HepG2 (cell line): ENCODE results near the gene PPP2R5D. TPM values are rescaled to one million over a fixed set of nuclear protein-coding genes. Genes with fewer than 3 reads are reported as not detected.

ENCODE experiments used
- AHR ChIP-seq: IDR thresholded peaks from 2 replicates; pipeline ENCODE4 v1.6.1; 2018; ENCODE audit warnings: missing genetic modification reagents, missing compliant biosample characterization
- GABPB1 ChIP-seq: IDR thresholded peaks from 2 replicates; pipeline ENCODE4 v1.6.1; 2016; ENCODE audit warnings: mild to moderate bottlenecking, missing genetic modification reagents, moderate library complexity, missing compliant biosample characterization
- HCFC1 ChIP-seq: fragments of 150-350 bp; IDR thresholded peaks from 2 replicates; pipeline ENCODE4 v1.6.1; 2014; ENCODE audit warnings: low read depth, low read length
- ISX ChIP-seq: sonication (generic); formaldehyde crosslinking; conservative IDR thresholded peaks from 2 replicates; pipeline ENCODE4 v1.5.0; 2020; ENCODE audit warnings: missing genetic modification reagents
- JUN ChIP-seq: sonication (generic); formaldehyde crosslinking; IDR thresholded peaks from 2 replicates; pipeline ENCODE4 v1.4.0; 2020; ENCODE audit warnings: mild to moderate bottlenecking, missing genetic modification reagents
- PAWR ChIP-seq: sonication (generic); formaldehyde crosslinking; IDR thresholded peaks from 2 replicates; pipeline ENCODE4 v1.4.0; 2020; ENCODE audit warnings: missing genetic modification reagents, mild to moderate bottlenecking, borderline replicate concordance
- ZNF451 ChIP-seq: sonication (generic); formaldehyde crosslinking; IDR thresholded peaks from 2 replicates; pipeline ENCODE4 v1.5.0; 2020; ENCODE audit warnings: mild to moderate bottlenecking, missing genetic modification reagents
- ZNF550 ChIP-seq: sonication (generic); formaldehyde crosslinking; IDR thresholded peaks from 2 replicates; pipeline ENCODE4 v1.4.0; 2020; ENCODE audit warnings: mild to moderate bottlenecking, missing genetic modification reagents, borderline replicate concordance
- ZNF792 ChIP-seq: IDR thresholded peaks from 2 replicates; pipeline ENCODE4 v1.6.1; 2016
- ZSCAN9 ChIP-seq: IDR thresholded peaks from 2 replicates; pipeline ENCODE4 v1.6.1; 2016; ENCODE audit warnings: borderline replicate concordance
- polyA plus RNA-seq, 8 experiments: library from polyadenylated mRNA; depleted of rRNA in 3 of 8; stranded (reverse) in 7 of 8; unstranded in 1 of 8; fragments of >200 nt; fragmentation: Illumina TruSeq in 4 of 8; extraction: Trizol in 4 of 8; gene quantifications; 2 replicates each; pipeline versions ENCODE4 v1.2.1 to v1.2.3, GENCODE V29; 2011 to 2016; ENCODE audit warnings: low read depth in 4 of 8, missing spikeins in 1 of 8, mixed read lengths in 1 of 8; ENCODE audit not compliant: insufficient read depth in 1 of 8
- total RNA-seq, 5 experiments: library from RNA; depleted of rRNA; stranded (reverse); fragments of >200 nt; fragmentation: Illumina TruSeq; extraction: Trizol; gene quantifications; 2 replicates each; pipeline ENCODE4 v1.2.3, GENCODE V29; 2016; ENCODE audit warnings: low read depth in 1 of 5
- TF ChIP-seq, protein P1 (sequence below): sonication (generic); formaldehyde crosslinking; IDR thresholded peaks from 2 replicates; pipeline ENCODE4 v1.4.0; 2020; ENCODE audit warnings: missing genetic modification reagents
- TF ChIP-seq, protein P2 (sequence below): IDR thresholded peaks from 2 replicates; pipeline ENCODE4 v1.6.1; 2016; ENCODE audit warnings: low read depth
- TF ChIP-seq, protein P3 (sequence below): sonication (generic); formaldehyde crosslinking; IDR thresholded peaks from 2 replicates; pipeline ENCODE4 v1.4.0; 2020; ENCODE audit warnings: missing genetic modification reagents
- TF ChIP-seq, protein P4 (sequence below), 2 experiments: sonication (generic) in 1 of 2; formaldehyde crosslinking in 1 of 2; IDR thresholded peaks; 2 replicates each; pipeline versions ENCODE4 v1.5.1 to v1.6.1; 2011 to 2020; ENCODE audit warnings: borderline replicate concordance in 1 of 2, low read depth in 1 of 2, low read length in 1 of 2, mild to moderate bottlenecking in 1 of 2, missing genetic modification reagents in 1 of 2, moderate library complexity in 1 of 2

The PPP2R5D gene
- total and polyA plus RNA-seq, 2 of the 13 experiments (the other 11 are each of a cell fraction or from before 2014, with no cell fraction given): 53.7 to 60.4 TPM

DNA sequence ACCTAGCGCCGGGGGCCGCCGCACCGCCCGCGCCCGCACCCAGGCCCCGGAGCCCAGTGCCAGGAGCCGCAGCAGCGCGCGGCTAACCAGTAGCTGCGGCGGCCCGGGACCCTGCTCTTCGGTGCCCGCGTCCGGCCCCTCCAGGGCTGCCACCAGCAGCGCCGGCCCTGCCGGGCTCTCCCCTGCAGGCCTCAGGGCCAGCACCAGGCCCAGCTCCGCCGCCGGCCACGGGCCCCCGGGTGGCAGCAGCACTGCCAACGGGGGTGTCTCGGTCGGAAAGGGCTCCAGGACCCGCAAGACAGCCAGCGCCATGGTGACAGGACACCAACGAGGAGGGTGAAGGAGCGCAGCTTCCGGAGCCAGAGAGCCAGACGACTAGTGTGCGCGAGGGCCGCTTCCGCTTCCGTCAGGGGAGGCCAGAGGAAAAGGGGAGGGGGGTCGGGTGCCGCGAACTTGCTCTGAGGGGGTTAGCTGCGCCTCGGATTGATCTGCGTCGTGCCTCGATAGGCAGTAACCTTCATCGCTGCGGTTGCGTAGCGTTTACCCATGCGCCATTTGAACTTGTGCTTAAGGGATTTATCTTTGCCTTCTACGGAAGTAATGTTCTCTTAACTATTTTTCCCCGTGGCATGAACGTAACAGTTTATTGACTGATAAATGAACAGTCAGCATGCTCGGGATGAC is 5.4 kb upstream of the PPP2R5D start, which contains the start of gene PEX6 (continued):
- TF ChIP-seq, protein P1, sequence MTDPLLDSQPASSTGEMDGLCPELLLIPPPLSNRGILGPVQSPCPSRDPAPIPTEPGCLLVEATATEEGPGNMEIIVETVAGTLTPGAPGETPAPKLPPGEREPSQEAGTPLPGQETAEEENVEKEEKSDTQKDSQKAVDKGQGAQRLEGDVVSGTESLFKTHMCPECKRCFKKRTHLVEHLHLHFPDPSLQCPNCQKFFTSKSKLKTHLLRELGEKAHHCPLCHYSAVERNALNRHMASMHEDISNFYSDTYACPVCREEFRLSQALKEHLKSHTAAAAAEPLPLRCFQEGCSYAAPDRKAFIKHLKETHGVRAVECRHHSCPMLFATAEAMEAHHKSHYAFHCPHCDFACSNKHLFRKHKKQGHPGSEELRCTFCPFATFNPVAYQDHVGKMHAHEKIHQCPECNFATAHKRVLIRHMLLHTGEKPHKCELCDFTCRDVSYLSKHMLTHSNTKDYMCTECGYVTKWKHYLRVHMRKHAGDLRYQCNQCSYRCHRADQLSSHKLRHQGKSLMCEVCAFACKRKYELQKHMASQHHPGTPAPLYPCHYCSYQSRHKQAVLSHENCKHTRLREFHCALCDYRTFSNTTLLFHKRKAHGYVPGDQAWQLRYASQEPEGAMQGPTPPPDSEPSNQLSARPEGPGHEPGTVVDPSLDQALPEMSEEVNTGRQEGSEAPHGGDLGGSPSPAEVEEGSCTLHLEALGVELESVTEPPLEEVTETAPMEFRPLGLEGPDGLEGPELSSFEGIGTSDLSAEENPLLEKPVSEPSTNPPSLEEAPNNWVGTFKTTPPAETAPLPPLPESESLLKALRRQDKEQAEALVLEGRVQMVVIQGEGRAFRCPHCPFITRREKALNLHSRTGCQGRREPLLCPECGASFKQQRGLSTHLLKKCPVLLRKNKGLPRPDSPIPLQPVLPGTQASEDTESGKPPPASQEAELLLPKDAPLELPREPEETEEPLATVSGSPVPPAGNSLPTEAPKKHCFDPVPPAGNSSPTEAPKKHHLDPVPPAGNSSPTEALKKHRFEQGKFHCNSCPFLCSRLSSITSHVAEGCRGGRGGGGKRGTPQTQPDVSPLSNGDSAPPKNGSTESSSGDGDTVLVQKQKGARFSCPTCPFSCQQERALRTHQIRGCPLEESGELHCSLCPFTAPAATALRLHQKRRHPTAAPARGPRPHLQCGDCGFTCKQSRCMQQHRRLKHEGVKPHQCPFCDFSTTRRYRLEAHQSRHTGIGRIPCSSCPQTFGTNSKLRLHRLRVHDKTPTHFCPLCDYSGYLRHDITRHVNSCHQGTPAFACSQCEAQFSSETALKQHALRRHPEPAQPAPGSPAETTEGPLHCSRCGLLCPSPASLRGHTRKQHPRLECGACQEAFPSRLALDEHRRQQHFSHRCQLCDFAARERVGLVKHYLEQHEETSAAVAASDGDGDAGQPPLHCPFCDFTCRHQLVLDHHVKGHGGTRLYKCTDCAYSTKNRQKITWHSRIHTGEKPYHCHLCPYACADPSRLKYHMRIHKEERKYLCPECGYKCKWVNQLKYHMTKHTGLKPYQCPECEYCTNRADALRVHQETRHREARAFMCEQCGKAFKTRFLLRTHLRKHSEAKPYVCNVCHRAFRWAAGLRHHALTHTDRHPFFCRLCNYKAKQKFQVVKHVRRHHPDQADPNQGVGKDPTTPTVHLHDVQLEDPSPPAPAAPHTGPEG (CRISPR knock-in tag): no peak; the same call in 1 of the 2 replicates
- TF ChIP-seq, protein P2, sequence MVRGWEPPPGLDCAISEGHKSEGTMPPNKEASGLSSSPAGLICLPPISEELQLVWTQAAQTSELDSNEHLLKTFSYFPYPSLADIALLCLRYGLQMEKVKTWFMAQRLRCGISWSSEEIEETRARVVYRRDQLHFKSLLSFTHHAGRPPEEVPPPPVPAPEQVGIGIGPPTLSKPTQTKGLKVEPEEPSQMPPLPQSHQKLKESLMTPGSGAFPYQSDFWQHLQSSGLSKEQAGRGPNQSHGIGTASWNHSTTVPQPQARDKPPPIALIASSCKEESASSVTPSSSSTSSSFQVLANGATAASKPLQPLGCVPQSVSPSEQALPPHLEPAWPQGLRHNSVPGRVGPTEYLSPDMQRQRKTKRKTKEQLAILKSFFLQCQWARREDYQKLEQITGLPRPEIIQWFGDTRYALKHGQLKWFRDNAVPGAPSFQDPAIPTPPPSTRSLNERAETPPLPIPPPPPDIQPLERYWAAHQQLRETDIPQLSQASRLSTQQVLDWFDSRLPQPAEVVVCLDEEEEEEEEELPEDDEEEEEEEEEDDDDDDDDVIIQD (CRISPR knock-in tag): peak; percentile 50; the same call in 1 of the 2 replicates
- TF ChIP-seq AHR (CRISPR knock-in tag) (peak; percentile 90; the same call in 1 of the 2 replicates), ZNF550 (CRISPR knock-in tag) (0 out of 2 replicates have a peak, but pooled peaks have one; percentile 29), ISX (no peak), ZSCAN9 (CRISPR knock-in tag) (peak; percentile 92), JUN (CRISPR knock-in tag) (peak; percentile 60), GABPB1 (CRISPR knock-in tag) (peak; percentile 95), ZNF451 (CRISPR knock-in tag) (no peak), ZNF792 (CRISPR knock-in tag) (peak; percentile 90), HCFC1 (peak; percentile 48), PAWR (CRISPR knock-in tag) (no peak)
- TF ChIP-seq, protein P3, sequence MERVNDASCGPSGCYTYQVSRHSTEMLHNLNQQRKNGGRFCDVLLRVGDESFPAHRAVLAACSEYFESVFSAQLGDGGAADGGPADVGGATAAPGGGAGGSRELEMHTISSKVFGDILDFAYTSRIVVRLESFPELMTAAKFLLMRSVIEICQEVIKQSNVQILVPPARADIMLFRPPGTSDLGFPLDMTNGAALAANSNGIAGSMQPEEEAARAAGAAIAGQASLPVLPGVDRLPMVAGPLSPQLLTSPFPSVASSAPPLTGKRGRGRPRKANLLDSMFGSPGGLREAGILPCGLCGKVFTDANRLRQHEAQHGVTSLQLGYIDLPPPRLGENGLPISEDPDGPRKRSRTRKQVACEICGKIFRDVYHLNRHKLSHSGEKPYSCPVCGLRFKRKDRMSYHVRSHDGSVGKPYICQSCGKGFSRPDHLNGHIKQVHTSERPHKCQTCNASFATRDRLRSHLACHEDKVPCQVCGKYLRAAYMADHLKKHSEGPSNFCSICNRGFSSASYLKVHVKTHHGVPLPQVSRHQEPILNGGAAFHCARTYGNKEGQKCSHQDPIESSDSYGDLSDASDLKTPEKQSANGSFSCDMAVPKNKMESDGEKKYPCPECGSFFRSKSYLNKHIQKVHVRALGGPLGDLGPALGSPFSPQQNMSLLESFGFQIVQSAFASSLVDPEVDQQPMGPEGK (CRISPR knock-in tag): peak; percentile 92
- TF ChIP-seq, protein P4, sequence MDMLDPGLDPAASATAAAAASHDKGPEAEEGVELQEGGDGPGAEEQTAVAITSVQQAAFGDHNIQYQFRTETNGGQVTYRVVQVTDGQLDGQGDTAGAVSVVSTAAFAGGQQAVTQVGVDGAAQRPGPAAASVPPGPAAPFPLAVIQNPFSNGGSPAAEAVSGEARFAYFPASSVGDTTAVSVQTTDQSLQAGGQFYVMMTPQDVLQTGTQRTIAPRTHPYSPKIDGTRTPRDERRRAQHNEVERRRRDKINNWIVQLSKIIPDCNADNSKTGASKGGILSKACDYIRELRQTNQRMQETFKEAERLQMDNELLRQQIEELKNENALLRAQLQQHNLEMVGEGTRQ (IDR thresholded peaks at IDR 0.05; ENCODE audit: low read depth, low read length): no peak
- TF ChIP-seq, protein P4 (CRISPR knock-in tag; IDR thresholded peaks at IDR 0.05; ENCODE audit: borderline replicate concordance): no peak
